Vagina (tissue), 2 donors: Measurements from ENCODE around the gene SCYL2.

ENCODE experiments used
- CTCF ChIP-seq, 3 experiments: fragments of 450-650 bp in 2 of 3; fragments of 200-600 bp in 1 of 3; sonication (generic) in 1 of 3; IDR thresholded peaks; one replicate each; pipeline ENCODE4 v1.5.1; 2017 to 2019; ENCODE audit warnings: antibody characterized with exemption in 3 of 3, mild to moderate bottlenecking in 2 of 3, moderate library complexity in 2 of 3
- POLR2A ChIP-seq, 2 donors: fragments of 450-650 bp; IDR thresholded peaks; one replicate each; pipeline ENCODE4 v1.6.1; 2017; ENCODE audit warnings: antibody characterized with exemption in 2 of 2, mild to moderate bottlenecking in 2 of 2, moderate library complexity in 2 of 2

- TF ChIP-seq POLR2A (IDR thresholded peaks at IDR 0.05) (no peak), CTCF (IDR thresholded peaks at IDR 0.05) (no peak)
Observed at GRCh38 chr12:100317371-100317770, 50.4 kb downstream of the SCYL2 start.
